GM21367 (cell line): ENCODE data around the gene CRTC1.

Experiments used
- ATAC-seq: cut with Tn5 transposase; IDR thresholded peaks from one replicate; pipeline ENCODE4 v1.9.1; 2021; ENCODE audit not compliant: unreplicated experiment

Gene CRTC1

GRCh38 chr19:18780631-18781030 lies 97.2 kb downstream of the CRTC1 start:
- ATAC-seq = no peak

DNA sequence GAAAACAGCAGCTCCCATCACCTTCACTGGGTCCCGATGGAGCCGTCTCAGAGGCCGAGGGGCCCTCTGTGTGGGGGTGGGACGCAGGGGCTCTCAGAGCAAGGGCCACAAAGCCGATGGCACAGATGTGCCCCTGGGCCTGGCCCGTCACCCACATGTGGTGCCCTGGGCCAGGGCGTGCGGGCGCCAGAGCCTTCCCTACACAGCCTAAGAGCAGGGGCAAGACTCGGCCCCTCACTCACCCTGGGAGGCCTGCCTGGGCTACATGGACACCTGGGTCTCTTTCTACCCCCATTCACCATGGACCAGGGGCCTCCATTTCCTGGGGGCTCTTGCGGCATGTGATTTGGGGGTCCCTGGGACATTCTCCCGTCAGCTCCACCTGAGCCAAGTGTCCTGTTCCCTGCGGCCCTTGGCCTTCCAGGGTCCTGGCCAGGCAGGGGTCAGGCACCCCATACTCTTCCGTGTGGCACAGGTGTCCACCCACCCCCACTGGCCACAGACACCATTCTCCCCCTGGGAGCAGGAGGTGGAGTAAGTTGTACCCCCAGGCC lies 97.6 kb downstream of the CRTC1 start:
- ATAC-seq = no peak

DNA sequence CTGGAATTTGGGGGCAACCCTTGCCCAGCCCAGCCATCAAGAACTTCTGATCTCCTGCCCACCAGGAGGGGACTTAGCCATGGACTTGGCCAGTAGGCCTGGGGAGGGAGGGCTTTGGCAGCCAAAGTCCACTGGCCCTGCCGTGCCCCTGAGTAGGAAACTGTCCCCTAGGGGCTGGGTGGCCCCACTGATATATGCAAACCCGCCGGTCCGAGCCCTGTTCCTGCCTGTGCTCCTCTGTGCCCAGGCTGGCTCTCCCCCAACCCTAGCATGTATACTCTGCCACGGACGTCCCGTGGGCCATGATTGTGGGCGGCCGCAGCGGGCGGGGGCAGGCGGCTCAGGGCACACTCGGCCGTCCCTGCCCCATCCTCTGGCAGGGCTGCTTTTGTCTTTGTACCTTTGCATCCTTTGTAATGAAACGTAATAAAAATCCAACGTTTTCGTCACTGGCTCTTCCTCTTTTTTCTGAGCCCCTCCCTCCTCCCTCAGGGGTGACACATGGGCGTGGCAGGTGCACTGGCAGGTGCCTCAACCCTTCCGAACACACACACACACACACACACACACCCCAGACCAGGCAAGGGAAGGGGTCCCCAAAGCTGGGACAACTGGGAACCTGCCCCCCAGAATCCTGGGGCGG lies 98.5 kb downstream of the CRTC1 start:
- ATAC-seq = no peak

GRCh38 chr19:18782559-18783225 lies 99.2 kb downstream of the CRTC1 start:
- no peak for ATAC-seq

DNA sequence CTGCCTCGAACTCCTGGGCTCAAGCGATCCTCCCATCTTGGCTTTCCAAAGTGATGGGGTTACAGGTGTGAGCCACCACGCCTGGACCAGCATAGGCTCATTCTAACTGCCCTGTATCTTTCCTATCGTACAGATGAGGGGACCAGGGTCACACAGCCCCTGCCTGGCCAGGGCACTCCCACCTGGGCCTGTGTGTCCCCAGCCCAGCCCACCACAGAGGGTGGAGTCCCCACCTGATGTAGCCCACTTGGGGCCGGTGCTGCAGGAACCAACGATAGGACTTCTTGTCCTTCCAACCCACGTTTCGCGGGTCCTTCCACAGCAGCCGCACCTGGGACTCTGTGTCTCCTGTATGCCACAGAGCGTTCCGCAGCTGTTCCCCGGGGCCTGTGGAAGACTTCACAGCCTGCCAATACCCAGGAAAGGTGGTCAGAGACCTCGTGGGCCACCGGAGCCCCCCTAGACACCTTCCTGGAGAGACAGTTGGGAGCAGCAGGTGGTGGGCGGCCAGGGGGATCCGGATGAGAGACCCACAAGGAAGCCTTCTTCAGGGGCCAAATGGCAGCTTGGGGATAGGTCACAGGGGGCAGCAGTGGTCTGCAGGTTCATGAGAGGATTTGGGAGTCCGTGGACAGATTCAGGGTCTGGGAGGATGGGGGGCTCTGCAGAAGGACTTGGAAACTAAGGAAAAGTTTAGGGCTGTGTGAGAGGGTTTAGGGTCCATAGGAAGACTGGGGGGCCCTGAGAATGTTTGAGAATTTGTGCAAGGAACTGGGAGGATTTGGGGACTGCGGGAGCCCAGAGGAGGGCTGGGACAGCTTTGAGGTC lies 100.7 kb downstream of the CRTC1 start:
- no peak for ATAC-seq

DNA sequence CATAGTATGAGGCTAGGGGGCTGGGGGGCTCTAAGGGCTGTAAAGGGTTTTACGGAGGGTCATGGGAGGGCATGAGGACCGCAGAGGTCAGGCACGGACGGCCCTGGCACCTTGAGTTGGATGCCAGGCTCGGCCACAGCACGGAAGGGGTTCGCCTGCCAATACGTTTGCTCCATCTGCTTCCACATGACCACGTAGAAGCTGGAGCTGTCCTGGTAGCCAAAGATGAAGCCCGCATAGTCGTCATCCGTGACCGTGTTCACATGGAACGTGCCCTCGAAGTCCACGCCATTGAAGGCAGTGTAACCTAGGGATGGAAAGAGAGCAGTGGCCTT lies 101.3 kb downstream of the CRTC1 start:
- no peak for ATAC-seq

GRCh38 chr19:18785179-18786124 lies 102.0 kb downstream of the CRTC1 start:
- ATAC-seq = no peak

GRCh38 chr19:18788529-18789421 lies 105.3 kb downstream of the CRTC1 start:
- ATAC-seq = no peak

GRCh38 chr19:18789422-18789869 lies 106.0 kb downstream of the CRTC1 start:
- no peak for ATAC-seq

- ATAC-seq = no peak
Measured at GRCh38 chr19:18789883-18790565, 106.5 kb downstream of the CRTC1 start.

GRCh38 chr19:18790566-18791314 lies 107.3 kb downstream of the CRTC1 start, which contains the start of gene COMP:
Gene COMP, minus strand, starts transcription at chr19:18791305. Its CDS starts 36 bp downstream, at chr19:18791269.
- no peak for ATAC-seq

DNA sequence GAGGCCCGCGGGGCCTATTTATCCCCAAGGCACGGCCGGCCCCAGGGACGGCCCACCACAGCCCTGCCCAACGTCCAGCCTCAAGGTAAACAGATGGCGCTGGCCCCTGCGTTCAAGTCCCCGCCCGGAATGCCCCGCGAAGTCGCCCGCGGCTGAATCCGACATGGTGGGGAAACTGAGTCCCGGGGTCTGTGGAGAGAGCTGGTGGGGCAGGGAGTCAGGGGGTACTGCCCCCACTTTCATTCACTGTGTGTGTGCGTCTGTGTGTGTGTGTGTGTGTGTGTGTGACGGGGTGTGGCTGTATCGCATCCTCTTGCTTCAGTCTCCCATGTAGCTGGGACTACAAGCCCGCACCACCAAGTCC lies 107.8 kb downstream of the CRTC1 start:
- ATAC-seq = no peak

DNA sequence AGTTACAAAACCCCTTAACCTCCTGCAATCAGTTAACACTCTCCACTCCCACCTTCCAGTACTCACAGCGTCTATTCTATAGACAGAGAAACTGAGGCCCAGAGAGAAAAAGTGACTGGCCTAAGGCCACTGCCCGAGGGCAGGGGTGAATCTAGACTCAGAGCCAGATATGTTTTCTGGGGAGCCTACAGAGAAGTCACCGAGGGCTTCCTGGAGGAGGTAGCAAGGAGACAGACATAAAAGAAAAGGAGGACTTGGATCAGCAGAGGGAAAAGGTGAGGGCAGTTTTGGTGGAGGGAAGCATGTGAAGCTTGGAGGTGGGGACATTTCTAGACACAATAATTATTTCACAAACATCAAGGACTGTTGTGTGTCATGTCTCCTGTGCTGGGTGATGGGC lies 109.2 kb downstream of the CRTC1 start:
- no peak for ATAC-seq

DNA sequence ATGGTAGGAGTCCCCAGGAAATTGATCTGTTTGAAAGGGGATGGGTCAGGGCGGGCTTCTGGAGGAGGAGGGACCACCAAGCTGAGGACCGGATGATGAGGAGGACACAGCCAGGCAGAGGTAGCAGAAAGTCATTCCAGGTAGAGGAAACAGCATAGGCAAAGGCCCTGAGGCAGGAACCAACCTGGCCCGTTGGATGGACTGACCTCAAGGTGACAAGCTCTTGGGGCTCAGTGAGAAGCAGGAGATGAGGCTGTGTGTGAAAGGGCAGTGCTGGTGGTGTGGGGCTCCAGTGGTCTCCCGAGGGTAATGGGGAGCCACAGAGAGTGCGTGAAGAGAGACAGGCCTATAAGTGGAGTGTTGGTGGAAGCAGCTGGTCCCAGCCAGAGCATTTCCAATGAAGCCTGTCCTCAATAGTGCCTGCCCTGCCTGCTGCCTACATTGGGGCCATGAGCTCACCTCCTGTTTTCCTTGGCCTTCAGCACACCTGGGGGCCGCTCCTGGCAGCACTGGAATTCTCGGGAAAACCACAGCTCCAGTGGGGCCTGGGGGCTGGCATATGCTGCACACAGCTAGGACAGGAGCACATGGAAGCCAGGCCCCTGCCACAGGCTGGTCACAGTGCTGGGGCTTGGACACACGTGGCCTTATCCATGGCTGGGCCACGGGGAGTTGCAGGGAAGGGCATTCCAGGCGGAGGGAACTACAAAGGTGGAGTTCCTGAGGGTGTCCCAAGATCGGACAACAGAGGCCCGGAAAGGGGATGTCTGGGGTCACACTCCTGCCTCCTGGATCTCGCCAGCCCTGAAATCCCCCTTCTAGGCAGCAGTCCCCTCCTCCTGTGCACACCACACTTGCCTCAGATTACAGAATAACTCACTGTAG lies 109.9 kb downstream of the CRTC1 start:
- no peak for ATAC-seq

DNA sequence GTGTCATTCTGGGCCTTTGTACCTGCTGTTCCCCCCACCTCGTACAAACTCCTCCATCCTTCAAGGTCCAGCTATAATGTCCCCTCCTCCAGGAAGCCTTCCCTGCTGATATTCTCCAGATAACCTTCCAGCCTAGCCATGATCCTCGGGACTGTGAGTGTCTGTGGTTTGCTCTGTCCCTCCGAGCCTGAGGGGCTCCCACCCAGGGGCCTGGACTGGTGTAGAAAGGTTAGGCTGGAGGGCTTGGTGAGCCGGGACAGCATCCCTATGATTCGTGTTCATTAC lies 110.5 kb downstream of the CRTC1 start:
- ATAC-seq = no peak

- no peak for ATAC-seq
Measured at GRCh38 chr19:18794692-18795091, 111.2 kb downstream of the CRTC1 start.

DNA sequence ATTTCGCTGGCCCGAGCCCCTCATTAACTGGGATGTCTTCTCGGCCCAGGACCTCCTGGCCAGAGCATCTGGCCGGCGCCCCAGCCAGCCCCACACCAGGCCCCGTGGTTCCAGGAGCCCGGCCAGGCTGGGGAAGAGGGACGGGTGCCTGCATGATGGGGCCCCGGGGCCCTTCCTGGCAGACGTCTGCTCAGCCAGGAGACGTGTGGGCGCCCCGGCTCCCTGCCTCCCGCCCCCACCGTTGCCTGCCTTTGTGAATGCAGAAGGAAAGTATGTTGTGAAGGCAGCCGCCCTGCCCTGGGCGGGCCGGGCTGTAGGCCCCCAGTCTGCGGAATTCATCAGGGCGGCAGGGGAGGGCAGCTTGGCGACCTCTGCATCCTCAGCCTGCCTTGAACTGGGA lies 112.1 kb downstream of the CRTC1 start:
- ATAC-seq = no peak

DNA sequence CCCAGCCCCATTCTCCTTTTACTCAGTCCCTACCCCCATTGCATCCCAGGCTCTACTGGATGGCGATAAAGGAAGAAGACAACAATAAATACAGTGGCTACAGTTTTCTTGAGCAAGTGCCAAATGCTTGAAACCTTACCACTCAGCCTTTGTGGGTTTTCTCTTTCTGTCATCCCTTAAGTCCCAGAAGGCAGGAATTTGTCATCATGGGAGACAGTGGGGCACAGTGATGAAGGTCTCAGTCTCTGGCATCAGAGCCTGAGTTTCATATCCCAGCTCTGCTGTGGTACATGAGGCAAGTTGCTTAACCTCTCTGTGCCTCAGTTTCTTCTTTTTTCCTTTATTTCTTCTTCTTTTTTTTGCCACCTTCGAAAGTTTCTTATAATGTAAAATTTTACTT lies 112.8 kb downstream of the CRTC1 start:
- ATAC-seq = no peak
